PC-3 (cell line): Measurements from ENCODE around the gene KCNJ12. TPM values are rescaled to one million over a fixed set of nuclear protein-coding genes. Genes with fewer than 3 reads are reported as not detected.

Experiments used
- ATAC-seq: fragments of 200-7000 bp; cut with Tn5 transposase; 2 replicates; pipeline ENCODE4 v1.9.1; 2020; ENCODE audit warnings: mild to moderate bottlenecking, moderate library complexity
- BruUV-seq: library from RNA; stranded (reverse); fragments of 400-500 nt; replicated peaks from 2 replicates; lab custom pipeline; 2021; lab: Mats Ljungman, UMichigan
- CTCF ChIA-PET: fragments of 300-600 bp; sonication (Branson Sonifier 250); formaldehyde crosslinking; loops from one replicate; lab custom pipeline; 2022; ENCODE audit warnings: antibody characterized with exemption; lab: Charles Lee
- POLR2A ChIA-PET: fragments of 300-600 bp; sonication (Branson Sonifier 250); formaldehyde crosslinking; loops from one replicate; lab custom pipeline; 2022; ENCODE audit warnings: antibody characterized with exemption; ENCODE audit not compliant: unreplicated experiment; lab: Charles Lee
- DNase-seq: peaks from one replicate; pipeline ENCODE4 v3.0.0-alpha.2; 2015
- H2AFZ ChIP-seq: fragments of 300-600 bp; sonication (generic); 2 replicates; pipeline ENCODE4 v1.6.0; 2016; ENCODE audit warnings: antibody characterized with exemption, low read length
- H3F3A ChIP-seq: fragments of 300-600 bp; sonication (generic); one replicate; pipeline ENCODE4 v1.6.0; 2017; ENCODE audit warnings: antibody characterized with exemption, low read length, control low read depth, mild to moderate bottlenecking; ENCODE audit not compliant: unreplicated experiment
- H3K27ac ChIP-seq: fragments of 300-600 bp; sonication (generic); 2 replicates; pipeline ENCODE4 v1.5.1; 2016; ENCODE audit warnings: mild to moderate bottlenecking, low read length
- H3K27me3 ChIP-seq: fragments of 300-600 bp; sonication (generic); 2 replicates; pipeline ENCODE4 v1.6.1; 2016; ENCODE audit warnings: low read length, mixed read lengths
- H3K36me3 ChIP-seq: fragments of 300-600 bp; sonication (generic); 2 replicates; pipeline ENCODE4 v1.6.1; 2016; ENCODE audit warnings: low read depth, mixed run types, low read length, mixed read lengths
- H3K4me1 ChIP-seq: fragments of 300-600 bp; sonication (generic); 2 replicates; pipeline ENCODE4 v1.5.1; 2016; ENCODE audit warnings: low read length; ENCODE audit not compliant: insufficient read depth
- H3K4me2 ChIP-seq: fragments of 300-600 bp; sonication (generic); 2 replicates; pipeline ENCODE4 v1.6.0; 2016; ENCODE audit warnings: low read length
- H3K4me3 ChIP-seq: fragments of 300-600 bp; sonication (generic); 2 replicates; pipeline ENCODE4 v1.5.1; 2016; ENCODE audit warnings: mild to moderate bottlenecking, low read length, mixed read lengths
- H3K79me2 ChIP-seq: fragments of 300-600 bp; sonication (generic); 2 replicates; pipeline ENCODE4 v1.6.1; 2017; ENCODE audit warnings: low read length, mixed read lengths
- H3K9ac ChIP-seq: fragments of 300-600 bp; sonication (generic); 2 replicates; pipeline ENCODE4 v1.6.0; 2016; ENCODE audit warnings: mild to moderate bottlenecking, low read length
- H3K9me2 ChIP-seq: fragments of 300-600 bp; sonication (generic); replicated peaks from 2 replicates; pipeline ENCODE4 v1.6.1; 2016; ENCODE audit warnings: mixed run types, low read length, mixed read lengths
- H3K9me3 ChIP-seq: fragments of 300-600 bp; sonication (generic); 2 replicates; pipeline ENCODE4 v1.6.1; 2016; ENCODE audit warnings: low read length, mixed read lengths
- H4K20me1 ChIP-seq: fragments of 300-600 bp; sonication (generic); 2 replicates; pipeline ENCODE4 v1.6.1; 2016; ENCODE audit warnings: low read length, mixed read lengths
- CTCF ChIP-seq: fragments of 300-600 bp; sonication (generic); conservative IDR thresholded peaks from 2 replicates; pipeline ENCODE4 v1.5.1; 2017; ENCODE audit warnings: antibody characterized with exemption, low read depth, mild to moderate bottlenecking, low read length
- EZH2 ChIP-seq: fragments of 300-600 bp; sonication (generic); IDR thresholded peaks from one replicate; pipeline ENCODE4 v1.6.1; 2017; ENCODE audit warnings: antibody characterized with exemption, mild to moderate bottlenecking, low read length; ENCODE audit not compliant: unreplicated experiment
- EZH2phosphoT487 ChIP-seq: fragments of 300-600 bp; sonication (generic); IDR thresholded peaks from 2 replicates; pipeline ENCODE4 v1.6.1; 2018; ENCODE audit warnings: mild to moderate bottlenecking, antibody characterized with exemption, low read length, borderline replicate concordance
- intact Hi-C: fragments of 100-400 bp; cut with micrococcal nuclease; formaldehyde crosslinking; loops from 2 replicates; pipeline ENCODE4 v1.9.0; 2023
- total RNA-seq: library from RNA; depleted of rRNA; stranded (reverse); fragments of >200 nt; gene quantifications from 2 replicates; pipeline ENCODE4 v1.2.3, GENCODE V29; 2014

The KCNJ12 gene
- total RNA-seq, 1 experiment from 2014 or later = 11.1 TPM

GRCh38 chr17:21359483-21359840 is 16.7 kb upstream of the KCNJ12 start:
- Histone ChIP-seq H3K9me2 (no peaks in the 10 kb centered on the region), H3K27ac (no peak overlapping the region), H3K9me3 (no peaks in the 10 kb centered on the region), H3K79me2 (no peaks in the 10 kb centered on the region), H3K4me3 (no peak overlapping the region), H3K4me2 (no peak overlapping the region), H3K9ac (no peak overlapping the region), H3K36me3 (no peaks in the 10 kb centered on the region), H3F3A (no peaks in the 10 kb centered on the region), H4K20me1 (no peaks in the 10 kb centered on the region), H2AFZ (no peak overlapping the region), H3K4me1 (no peaks in the 10 kb centered on the region), H3K27me3 (peaks cover 6% of the 10 kb centered on the region; the same call in 1 of the 2 replicates)
- no peak for TF ChIP-seq EZH2phosphoT487
- no peak for TF ChIP-seq CTCF
- TF ChIP-seq EZH2 = no peak
- CTCF ChIA-PET = no interaction called here
- no peak for DNase-seq
- intact Hi-C loops = no loop called here
- POLR2A ChIA-PET = no interaction called here
- BruUV-seq = no TSS peak
- ATAC-seq = no peak

GRCh38 chr17:21360048-21360447 is 16.1 kb upstream of the KCNJ12 start:
- Histone ChIP-seq H3K27ac (no peak overlapping the region), H3K9ac (no peak overlapping the region), H3K27me3 (peaks cover 6% of the 10 kb centered on the region; the same call in 1 of the 2 replicates), H4K20me1 (no peaks in the 10 kb centered on the region), H3K36me3 (no peaks in the 10 kb centered on the region), H3K9me3 (no peaks in the 10 kb centered on the region), H3F3A (no peaks in the 10 kb centered on the region), H3K4me1 (no peaks in the 10 kb centered on the region), H3K4me3 (no peak overlapping the region), H3K4me2 (no peak overlapping the region), H2AFZ (no peak overlapping the region), H3K79me2 (no peaks in the 10 kb centered on the region), H3K9me2 (no peaks in the 10 kb centered on the region)
- intact Hi-C loops = no loop called here
- POLR2A ChIA-PET = no interaction called here
- BruUV-seq = no TSS peak
- DNase-seq (no peak), ATAC-seq (no peak)
- CTCF ChIA-PET = no interaction called here
- TF ChIP-seq CTCF = no peak
- TF ChIP-seq EZH2 = no peak
- no peak for TF ChIP-seq EZH2phosphoT487

DNA sequence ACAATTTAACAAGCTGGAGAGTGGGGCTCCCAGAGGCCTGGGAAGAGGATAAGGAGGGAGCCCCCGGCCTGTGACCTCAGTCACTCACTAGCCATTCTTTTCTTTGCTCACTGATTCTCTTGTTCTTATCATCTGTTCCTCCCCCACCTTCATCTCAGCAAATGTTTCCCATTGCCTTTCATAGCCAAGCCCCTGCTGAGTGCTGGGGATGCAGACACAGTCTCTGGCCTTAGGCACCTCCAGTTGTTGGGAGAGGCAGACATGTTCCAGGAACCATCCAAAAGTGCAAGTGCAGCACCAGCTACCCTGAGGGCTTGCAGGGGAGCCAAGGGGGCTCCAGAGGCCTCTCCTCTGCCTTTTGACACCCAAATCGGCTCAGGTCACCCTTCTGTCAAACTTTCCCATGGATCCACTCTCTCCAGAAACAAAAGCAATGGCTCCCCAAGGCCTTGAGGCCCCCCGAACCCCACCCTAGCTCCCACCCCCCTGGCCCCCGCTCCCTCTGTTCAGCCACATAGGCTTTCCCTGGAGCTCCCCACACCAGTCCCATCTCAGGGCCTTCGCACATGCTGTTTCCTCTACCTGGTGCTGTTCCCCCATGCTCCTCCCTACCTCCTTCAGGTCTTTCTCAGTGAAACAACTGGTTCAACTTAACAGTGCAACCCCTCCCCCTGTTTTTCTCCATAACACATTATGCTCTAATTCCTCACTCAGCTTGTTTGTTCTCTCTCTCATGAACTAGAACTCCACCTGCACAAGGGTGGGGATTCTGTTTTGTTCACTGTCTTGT is 14.9 kb upstream of the KCNJ12 start:
- H3K9ac ChIP-seq = no peak overlapping the region
- TF ChIP-seq CTCF (no peak), EZH2 (no peak), EZH2phosphoT487 (no peak)
- H3F3A ChIP-seq = no peaks in the 10 kb centered on the region
- DNase-seq = no peak
- no peaks in the 10 kb centered on the region for H3K79me2 ChIP-seq
- no peak overlapping the region for H3K27ac ChIP-seq
- no peaks in the 10 kb centered on the region for H3K9me3 ChIP-seq
- no peaks in the 10 kb centered on the region for H3K9me2 ChIP-seq
- intact Hi-C loops = no loop called here
- no TSS peak for BruUV-seq
- no peak overlapping the region for H2AFZ ChIP-seq
- H3K27me3 ChIP-seq = peaks cover 6% of the 10 kb centered on the region; the same call in 1 of the 2 replicates
- H3K4me2 ChIP-seq = no peak overlapping the region
- no peak for ATAC-seq
- no peak overlapping the region for H3K4me3 ChIP-seq
- no peaks in the 10 kb centered on the region for H3K36me3 ChIP-seq
- H4K20me1 ChIP-seq = no peaks in the 10 kb centered on the region
- POLR2A ChIA-PET = no interaction called here
- CTCF ChIA-PET = no interaction called here
- no peaks in the 10 kb centered on the region for H3K4me1 ChIP-seq
